Measurements from ENCODE around the gene CTSG. TPM values are rescaled to one million over a fixed set of nuclear protein-coding genes. Genes with fewer than 3 reads are reported as not detected.

Gene CTSG, protein sequence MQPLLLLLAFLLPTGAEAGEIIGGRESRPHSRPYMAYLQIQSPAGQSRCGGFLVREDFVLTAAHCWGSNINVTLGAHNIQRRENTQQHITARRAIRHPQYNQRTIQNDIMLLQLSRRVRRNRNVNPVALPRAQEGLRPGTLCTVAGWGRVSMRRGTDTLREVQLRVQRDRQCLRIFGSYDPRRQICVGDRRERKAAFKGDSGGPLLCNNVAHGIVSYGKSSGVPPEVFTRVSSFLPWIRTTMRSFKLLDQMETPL
- total RNA-seq (ENCODE audit: unreplicated experiment), result not detected
- long read RNA-seq, result 0 reads

DNA sequence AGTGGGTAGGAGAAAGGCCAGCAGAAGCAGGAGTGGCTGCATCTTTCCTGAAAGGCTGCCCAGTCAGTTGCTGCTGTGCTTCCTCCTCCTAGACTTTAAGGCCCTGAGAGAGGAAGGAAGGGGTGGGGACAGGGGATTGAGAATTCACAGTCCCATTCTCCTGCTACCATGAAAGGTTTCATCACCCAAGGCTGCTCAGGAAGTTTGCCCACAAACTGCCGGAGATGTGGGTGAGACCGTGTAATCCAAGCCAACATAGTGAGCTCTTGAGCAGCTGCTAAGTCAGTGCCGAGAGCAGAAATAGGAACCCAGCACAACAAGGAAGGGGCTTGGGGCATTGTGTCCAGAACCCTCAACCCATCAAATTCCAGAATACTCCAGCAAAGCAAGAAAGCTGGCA lies at the start of gene CTSG:
TSS of gene CTSG (minus strand) at position 69 of the 400 bp plus-strand sequence. CDS start at position 42, 27 bp downstream.
- TF ChIP-seq, protein P1, sequence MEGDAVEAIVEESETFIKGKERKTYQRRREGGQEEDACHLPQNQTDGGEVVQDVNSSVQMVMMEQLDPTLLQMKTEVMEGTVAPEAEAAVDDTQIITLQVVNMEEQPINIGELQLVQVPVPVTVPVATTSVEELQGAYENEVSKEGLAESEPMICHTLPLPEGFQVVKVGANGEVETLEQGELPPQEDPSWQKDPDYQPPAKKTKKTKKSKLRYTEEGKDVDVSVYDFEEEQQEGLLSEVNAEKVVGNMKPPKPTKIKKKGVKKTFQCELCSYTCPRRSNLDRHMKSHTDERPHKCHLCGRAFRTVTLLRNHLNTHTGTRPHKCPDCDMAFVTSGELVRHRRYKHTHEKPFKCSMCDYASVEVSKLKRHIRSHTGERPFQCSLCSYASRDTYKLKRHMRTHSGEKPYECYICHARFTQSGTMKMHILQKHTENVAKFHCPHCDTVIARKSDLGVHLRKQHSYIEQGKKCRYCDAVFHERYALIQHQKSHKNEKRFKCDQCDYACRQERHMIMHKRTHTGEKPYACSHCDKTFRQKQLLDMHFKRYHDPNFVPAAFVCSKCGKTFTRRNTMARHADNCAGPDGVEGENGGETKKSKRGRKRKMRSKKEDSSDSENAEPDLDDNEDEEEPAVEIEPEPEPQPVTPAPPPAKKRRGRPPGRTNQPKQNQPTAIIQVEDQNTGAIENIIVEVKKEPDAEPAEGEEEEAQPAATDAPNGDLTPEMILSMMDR (IDR thresholded peaks at IDR 0.05; ENCODE audit: unreplicated experiment), result no peak
- no peak within 1 kb of the TSS for H3K27ac Mint-ChIP-seq (ENCODE audit: unreplicated experiment)
- H3K27me3 Mint-ChIP-seq (ENCODE audit: unreplicated experiment), result peaks cover 4% of the 10 kb centered on the region
- no peaks in the 10 kb centered on the region for H3K4me1 Mint-ChIP-seq (ENCODE audit: unreplicated experiment)
- H3K36me3 Mint-ChIP-seq (ENCODE audit: low read depth, unreplicated experiment), result no peaks in the 10 kb centered on the region
- no peaks in the 10 kb centered on the region for H3K9me3 Mint-ChIP-seq (ENCODE audit: unreplicated experiment)
- DNase-seq (ENCODE audit: low spot score), result no peak
- H3K4me3 Mint-ChIP-seq (ENCODE audit: unreplicated experiment), result no peak within 1 kb of the TSS

DNA sequence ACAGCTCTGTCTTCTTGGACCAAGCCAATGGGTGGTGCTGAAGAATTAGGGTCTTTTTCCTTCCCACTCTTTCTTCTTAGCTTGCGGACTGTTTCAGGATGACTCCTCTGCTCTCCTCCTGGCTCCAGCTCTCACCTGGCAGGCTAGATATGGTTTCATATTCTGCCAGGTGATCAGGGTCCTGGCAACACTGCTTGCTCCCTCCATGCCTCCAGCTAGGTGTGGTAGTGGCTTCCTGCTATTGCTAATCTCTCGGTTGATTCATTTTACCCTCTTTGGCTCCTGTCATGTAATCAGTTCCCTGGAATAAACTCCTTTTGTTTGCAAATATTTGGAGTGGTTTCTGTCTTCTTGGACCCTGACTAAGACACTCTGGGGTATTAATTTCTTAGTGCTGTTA lies 37.7 kb upstream of the CTSG start:
- TF ChIP-seq, protein P1 (IDR thresholded peaks at IDR 0.05; ENCODE audit: unreplicated experiment), result no peak
- Mint-ChIP-seq H3K27me3 (ENCODE audit: unreplicated experiment) (peaks cover 3% of the 10 kb centered on the region), H3K9me3 (ENCODE audit: unreplicated experiment) (no peaks in the 10 kb centered on the region), H3K36me3 (ENCODE audit: low read depth, unreplicated experiment) (no peaks in the 10 kb centered on the region), H3K4me1 (ENCODE audit: unreplicated experiment) (no peaks in the 10 kb centered on the region), H3K27ac (ENCODE audit: unreplicated experiment) (no peak overlapping the region), H3K4me3 (ENCODE audit: unreplicated experiment) (no peak overlapping the region)
- DNase-seq (ENCODE audit: low spot score), result no peak

DNA sequence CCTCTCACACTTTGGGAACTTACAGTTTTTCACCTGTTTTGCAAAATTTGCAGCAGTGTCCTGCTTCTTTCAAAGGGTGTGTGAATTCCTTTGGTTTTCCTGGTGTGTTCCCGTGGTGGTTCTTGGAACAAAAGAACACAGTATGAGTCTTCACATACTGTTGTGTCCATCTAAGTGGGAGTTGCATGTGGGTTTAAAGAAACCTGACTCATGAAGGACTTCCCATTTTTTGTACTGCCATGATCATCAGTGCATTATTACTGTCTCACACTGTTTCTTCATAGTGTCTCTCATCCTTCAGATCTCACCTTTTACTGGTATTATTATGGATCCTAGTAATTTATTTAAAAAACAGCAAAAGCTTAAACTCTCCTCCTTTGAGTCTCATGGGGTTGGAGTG lies 37.2 kb upstream of the CTSG start:
- no peak for DNase-seq (ENCODE audit: low spot score)
- Mint-ChIP-seq H3K27ac (ENCODE audit: unreplicated experiment) (no peak overlapping the region), H3K36me3 (ENCODE audit: low read depth, unreplicated experiment) (no peaks in the 10 kb centered on the region), H3K27me3 (ENCODE audit: unreplicated experiment) (peaks cover 5% of the 10 kb centered on the region), H3K9me3 (ENCODE audit: unreplicated experiment) (no peaks in the 10 kb centered on the region), H3K4me1 (ENCODE audit: unreplicated experiment) (no peaks in the 10 kb centered on the region), H3K4me3 (ENCODE audit: unreplicated experiment) (no peak overlapping the region)
- TF ChIP-seq, protein P1 (IDR thresholded peaks at IDR 0.05; ENCODE audit: unreplicated experiment), result no peak

DNA sequence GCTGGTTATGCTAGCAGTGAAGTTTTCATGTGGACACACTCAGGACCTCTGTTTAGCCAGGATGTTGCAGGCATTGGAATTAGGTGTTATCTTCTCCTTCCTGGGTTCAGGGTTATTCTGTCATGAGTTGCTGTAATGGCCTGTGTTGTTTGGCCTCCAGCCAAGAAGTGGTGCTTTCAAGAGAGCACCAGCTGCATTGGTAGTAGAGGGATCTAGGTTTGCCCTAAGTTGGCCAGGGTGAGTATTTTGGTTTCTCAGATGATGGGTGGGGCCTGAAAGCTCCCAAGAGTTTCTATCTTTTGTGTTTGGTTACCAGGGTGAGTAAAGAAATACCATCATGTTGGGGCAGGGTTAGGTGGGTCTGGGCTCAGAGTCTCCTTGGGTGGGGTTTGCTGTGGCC lies 36.1 kb upstream of the CTSG start:
- Mint-ChIP-seq H3K4me3 (ENCODE audit: unreplicated experiment) (no peak overlapping the region), H3K4me1 (ENCODE audit: unreplicated experiment) (no peaks in the 10 kb centered on the region), H3K36me3 (ENCODE audit: low read depth, unreplicated experiment) (no peaks in the 10 kb centered on the region), H3K27me3 (ENCODE audit: unreplicated experiment) (peaks cover 9% of the 10 kb centered on the region), H3K27ac (ENCODE audit: unreplicated experiment) (no peak overlapping the region), H3K9me3 (ENCODE audit: unreplicated experiment) (no peaks in the 10 kb centered on the region)
- no peak for DNase-seq (ENCODE audit: low spot score)
- TF ChIP-seq, protein P1 (IDR thresholded peaks at IDR 0.05; ENCODE audit: unreplicated experiment), result no peak

DNA sequence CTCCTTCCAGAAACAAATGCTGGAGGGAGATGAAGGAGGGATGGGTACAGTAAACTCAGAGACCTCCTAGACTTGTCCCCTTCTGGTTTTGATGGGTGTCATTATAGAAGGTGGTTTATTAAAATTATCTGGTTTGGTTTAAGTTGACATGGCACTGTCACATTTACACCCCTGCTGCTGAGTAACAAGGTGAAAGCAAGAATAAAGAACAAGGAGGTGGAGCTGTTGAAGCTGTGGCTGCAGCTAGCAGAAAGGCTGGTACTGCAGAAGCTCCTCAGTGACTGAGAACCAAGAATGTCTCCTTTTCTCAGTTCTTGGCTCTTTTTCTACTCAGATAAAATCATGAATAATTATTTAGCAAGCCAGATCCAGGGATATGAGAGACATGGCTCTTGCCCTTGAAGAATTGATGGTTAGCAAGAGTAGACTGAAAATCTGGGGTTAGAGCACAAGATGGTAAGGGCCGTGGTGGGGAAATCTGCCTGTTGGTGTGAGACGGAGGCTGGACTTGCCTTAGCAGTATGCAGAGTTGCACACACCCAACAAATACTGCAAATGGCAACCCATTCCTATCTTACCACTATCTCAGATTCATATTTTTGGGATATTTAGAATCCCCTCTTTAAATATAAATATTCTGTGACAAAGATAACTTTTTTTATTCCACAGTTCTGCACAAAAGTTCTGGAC lies 33.8 kb upstream of the CTSG start, which contains the start of gene GZMH:
TSS of gene GZMH (minus strand) at position 31 of the 690 bp plus-strand sequence. CDS start 72 bp downstream, outside the sequence.
- H3K4me3 Mint-ChIP-seq (ENCODE audit: unreplicated experiment), result no peak within 1 kb of the TSS
- H3K4me1 Mint-ChIP-seq (ENCODE audit: unreplicated experiment), result peaks cover 15% of the 10 kb centered on the region
- DNase-seq (ENCODE audit: low spot score), result no peak
- H3K27me3 Mint-ChIP-seq (ENCODE audit: unreplicated experiment), result peaks cover 13% of the 10 kb centered on the region
- no peaks in the 10 kb centered on the region for H3K9me3 Mint-ChIP-seq (ENCODE audit: unreplicated experiment)
- no peaks in the 10 kb centered on the region for H3K36me3 Mint-ChIP-seq (ENCODE audit: low read depth, unreplicated experiment)
- TF ChIP-seq, protein P1 (IDR thresholded peaks at IDR 0.05; ENCODE audit: unreplicated experiment), result no peak
- H3K27ac Mint-ChIP-seq (ENCODE audit: unreplicated experiment), result no peak within 1 kb of the TSS
